Measurements from ENCODE around the gene CNEP1R1. TPM values are rescaled to one million over a fixed set of nuclear protein-coding genes. Genes with fewer than 3 reads are reported as not detected.

Gene CNEP1R1
- total and polyA plus RNA-seq, 10 of the 15 experiments (the other 5 are each of a cell fraction or from before 2014, with no cell fraction given): 11.5 to 29.2 (median 15.6) TPM

- ChIA-PET CTCF (interaction anchor here (1.5 kb wide), 1 partner anchor 31 kb away, joined by 5 read pairs; the partner anchor contains the start of gene CNEP1R1), POLR2A (no interaction called here), SMC1A (ENCODE audit: uncharacterized antibody, unreplicated experiment) (interaction anchor here (1.3 kb wide), 1 partner anchor 26 kb away, joined by 3 read pairs; no protein-coding TSS in a partner anchor), RAD21 (ENCODE audit: unreplicated experiment) (no interaction called here)
- Histone ChIP-seq H3K9me3 (replicated peaks; ENCODE audit: control insufficient read depth, insufficient read depth, low read length) (peaks cover 4% of the 10 kb centered on the region; the same call in 1 of the 3 replicates), H3K4me1 (ENCODE audit: control insufficient read depth, insufficient read depth, low read length) (no peaks in the 10 kb centered on the region), H3K36me3 (ENCODE audit: control insufficient read depth in 2 of 2, insufficient read depth in 2 of 2, low read length in 1 of 2) (no peaks in the 10 kb centered on the region), H3K4me2 (ENCODE audit: control insufficient read depth, insufficient read depth) (no peak overlapping the region), H3K79me2 (ENCODE audit: control insufficient read depth, insufficient read depth, low read length) (no peaks in the 10 kb centered on the region), H3K4me3 (no peak overlapping the region), H3K27ac (ENCODE audit: control insufficient read depth, insufficient read depth) (no peak overlapping the region), H3K27me3 (replicated peaks in 1 of 2; ENCODE audit: control insufficient read depth in 2 of 2, insufficient read depth in 2 of 2, low read length in 1 of 2) (no peaks in the 10 kb centered on the region), H2AFZ (ENCODE audit: control insufficient read depth, low read depth, low read length) (no peak overlapping the region), H4K20me1 (ENCODE audit: control insufficient read depth, insufficient read depth) (no peaks in the 10 kb centered on the region), H3K9ac (ENCODE audit: control insufficient read depth, insufficient read depth, low read length) (no peak overlapping the region)
- in situ Hi-C loops (cut with MboI) (no loop called here), intact Hi-C loops (cut with micrococcal nuclease; ENCODE audit: unreplicated experiment) (no loop called here)
- WGBS (ENCODE audit: insufficient coverage, insufficient replicate concordance, low lambda C conversion rate, missing lambda C conversion rate): 94% methylated on average over 4 of the region's 4 CpGs
- no TSS peak for BruUV-seq (replicated peaks)
- no peak for FAIRE-seq
- TF ChIP-seq USF2 (IDR thresholded peaks at IDR 0.05; ENCODE audit: borderline replicate concordance, low read depth, low read length): no peak
- no peak for TF ChIP-seq BCL3 (IDR thresholded peaks at IDR 0.05; ENCODE audit: borderline replicate concordance, insufficient read depth, low read depth, low read length, poor library complexity, severe bottlenecking)
- no peak for TF ChIP-seq RAD51 (IDR thresholded peaks at IDR 0.05)
- TF ChIP-seq PBX3 (IDR thresholded peaks at IDR 0.05; ENCODE audit: insufficient replicate concordance, low read depth, low read length): no peak
- no peak for TF ChIP-seq POLR2AphosphoS2 (IDR thresholded peaks at IDR 0.05; ENCODE audit: low read depth, low read length)
- no peak for TF ChIP-seq CREB1 (IDR thresholded peaks at IDR 0.05; ENCODE audit: low read depth)
- TF ChIP-seq NFIC (IDR thresholded peaks at IDR 0.05; ENCODE audit: low read depth, low read length): no peak
- DNase-seq (ENCODE audit: low read depth, low spot score): no peak
- ATAC-seq: no peak
Measured at GRCh38 chr16:50056226-50056625, 31.2 kb downstream of the CNEP1R1 start.
